Measurements from ENCODE around the gene CYP2A6.
"Not testable (repeated sequence)": the region's sequence is repeated elsewhere in the genome, so short reads cannot be mapped to it uniquely, and the experiment has no call there.

CYP2A6 gene

GRCh38 chr19:40842997-40843652 is 7.1 kb downstream of the CYP2A6 start:
- not testable (repeated sequence) for FAIRE-seq

- not testable (repeated sequence) for FAIRE-seq
Measured at GRCh38 chr19:40842012-40842411, 8.2 kb downstream of the CYP2A6 start.

- not testable (repeated sequence) for FAIRE-seq
Measured at GRCh38 chr19:40838477-40838876, 11.8 kb downstream of the CYP2A6 start.

DNA sequence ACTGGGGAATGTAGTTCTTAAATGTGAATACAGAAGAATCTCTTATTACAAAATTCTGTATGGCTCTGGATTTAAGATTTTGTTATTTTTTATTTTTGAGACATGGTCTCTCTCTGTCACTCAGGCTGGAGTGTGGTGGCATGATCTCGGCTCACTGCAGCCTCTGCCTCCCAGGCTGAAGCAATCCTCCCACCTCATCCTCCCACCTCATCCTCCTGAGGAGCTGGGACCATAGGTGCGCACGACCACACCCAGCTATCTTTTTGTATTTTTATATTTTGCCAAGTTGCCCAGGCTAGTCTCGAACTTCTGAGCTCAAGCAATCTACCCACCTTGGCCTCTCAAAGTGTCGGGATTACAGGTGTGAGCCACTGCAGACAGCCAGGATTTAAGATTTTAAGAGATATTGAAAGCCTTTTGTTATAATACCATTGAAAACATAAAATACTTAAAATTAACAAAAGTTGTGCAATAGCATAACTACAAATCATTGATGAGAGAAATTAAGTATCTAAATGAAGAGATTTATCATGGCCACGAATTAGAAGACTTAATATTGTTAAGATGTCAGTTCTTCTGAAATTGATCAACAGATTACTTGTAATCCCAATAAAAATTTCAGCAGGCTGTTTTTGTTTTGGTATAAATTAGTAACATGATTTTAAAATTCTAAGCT is 13.4 kb downstream of the CYP2A6 start:
- no peak for FAIRE-seq

DNA sequence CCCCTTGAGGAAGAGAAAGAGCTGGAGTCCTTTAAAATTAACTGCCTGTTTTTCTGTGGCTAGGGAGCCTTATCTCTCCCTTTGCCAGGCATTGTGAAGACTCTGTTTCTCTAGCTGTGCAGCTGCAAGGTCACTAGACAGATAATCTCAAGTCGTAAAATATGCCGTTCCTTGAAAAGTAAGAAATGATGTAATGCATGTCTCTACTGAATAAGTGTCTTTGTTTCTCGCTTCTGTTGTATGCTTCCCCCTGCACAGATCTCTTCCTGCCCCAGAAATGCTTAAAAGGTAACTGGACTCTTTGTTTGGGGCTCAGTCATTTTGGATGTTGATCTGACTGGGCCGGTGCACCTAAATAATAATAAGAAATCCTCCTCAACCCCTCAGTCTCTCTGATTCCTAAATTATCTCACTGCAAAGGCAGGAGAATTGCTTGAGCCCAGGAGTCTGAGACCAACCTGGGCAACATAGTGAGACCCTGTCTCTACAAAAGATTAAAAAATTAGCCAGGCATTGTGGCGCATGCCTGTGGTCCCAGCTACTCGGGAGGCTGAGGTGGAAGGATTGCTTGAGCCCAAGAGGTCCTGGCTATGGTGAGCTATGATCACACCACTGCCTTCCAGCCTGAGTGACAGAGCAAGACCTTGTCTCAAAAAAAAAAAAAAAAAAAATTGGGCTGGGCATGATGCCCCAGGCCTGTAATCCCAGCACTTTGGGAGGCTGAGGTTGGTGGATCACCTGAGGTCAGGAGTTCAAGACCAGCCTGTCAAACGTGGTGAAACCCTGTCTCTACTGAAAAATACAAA is 16.3 kb downstream of the CYP2A6 start:
- FAIRE-seq = not testable (repeated sequence)

- not testable (repeated sequence) for FAIRE-seq
Measured at GRCh38 chr19:40832431-40832790, 17.8 kb downstream of the CYP2A6 start.

DNA sequence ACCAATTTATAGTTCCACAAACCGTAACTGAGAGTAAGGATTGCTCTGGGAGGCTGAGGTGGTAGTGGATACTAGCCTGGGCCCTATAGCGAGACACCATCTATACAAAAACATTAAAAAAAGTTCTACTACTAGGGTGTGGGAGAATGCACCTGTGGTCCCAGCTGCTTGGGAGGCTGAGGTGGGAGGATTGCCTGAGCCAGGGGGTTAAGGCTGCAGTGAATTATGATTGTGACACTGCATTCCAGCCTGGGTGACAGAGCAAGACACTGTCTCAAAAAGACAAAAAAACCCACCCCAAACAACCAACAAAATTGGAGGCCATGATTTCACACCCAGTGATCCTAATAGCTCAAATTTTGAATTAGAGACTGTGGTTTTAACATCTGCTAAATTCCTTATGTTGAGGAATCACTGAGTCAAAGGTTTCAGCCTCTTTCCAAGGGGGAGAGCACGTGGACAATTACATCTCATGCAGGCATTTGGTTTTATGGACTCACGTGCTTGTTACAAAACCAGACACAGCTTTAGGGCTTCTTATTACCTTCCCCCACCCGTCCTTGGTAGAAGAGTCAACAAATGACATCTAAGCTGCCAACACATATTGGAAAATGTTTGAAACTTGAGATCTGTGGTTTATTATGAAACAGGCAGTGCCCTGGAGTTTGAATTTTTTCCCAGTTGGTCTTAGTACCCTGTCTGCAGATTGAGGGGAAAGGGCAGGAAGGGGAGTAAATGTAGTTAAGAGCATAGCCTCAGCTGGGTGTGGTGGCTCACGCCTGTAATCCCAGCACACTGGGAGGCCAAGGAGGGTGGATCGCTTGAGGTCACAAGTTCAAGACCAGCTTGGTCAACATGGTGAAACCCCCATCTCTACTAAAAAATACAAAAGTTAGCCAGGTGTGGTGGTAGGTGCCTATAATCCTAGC is 18.5 kb downstream of the CYP2A6 start:
- FAIRE-seq = no peak

DNA sequence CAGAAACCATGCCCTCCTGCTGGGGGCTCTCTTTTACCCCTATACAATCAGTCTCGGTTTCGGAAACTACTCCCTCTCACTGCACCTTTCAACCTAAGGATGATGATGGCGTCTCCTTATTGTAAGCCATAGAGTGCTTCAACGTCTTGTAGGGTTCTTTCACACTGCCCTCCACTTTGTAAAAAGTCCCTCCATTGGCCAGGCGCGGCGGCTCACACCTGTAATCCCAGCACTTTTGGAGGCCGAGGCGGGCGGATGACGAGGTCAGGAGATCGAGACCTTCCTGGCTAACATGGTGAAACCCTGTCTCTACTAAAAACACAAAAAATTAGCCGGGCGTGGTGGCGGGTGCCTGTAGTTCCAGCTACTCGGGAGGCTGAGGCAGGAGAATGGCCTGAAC is 19.5 kb downstream of the CYP2A6 start:
- FAIRE-seq = not testable (repeated sequence)

DNA sequence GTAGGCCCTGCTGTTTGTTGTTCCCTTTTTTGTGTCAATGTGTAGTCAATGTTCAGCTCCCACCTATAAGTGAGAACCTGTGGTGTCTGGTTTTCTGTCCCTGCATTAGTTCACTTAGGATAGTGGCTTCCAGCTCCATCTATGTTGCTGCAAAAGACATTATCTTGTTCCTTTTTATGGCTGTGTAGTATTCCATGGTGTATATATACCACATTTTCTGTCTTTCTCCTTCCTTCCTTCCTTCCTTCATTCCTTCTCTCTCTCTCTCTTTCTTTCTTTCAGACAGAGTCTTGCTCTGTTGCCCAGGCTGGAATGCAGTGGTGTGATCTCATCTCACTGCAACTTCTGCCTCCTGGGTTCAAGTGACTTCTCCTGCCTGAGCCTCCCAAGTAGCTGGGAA is 21.0 kb downstream of the CYP2A6 start:
- no peak for FAIRE-seq

DNA sequence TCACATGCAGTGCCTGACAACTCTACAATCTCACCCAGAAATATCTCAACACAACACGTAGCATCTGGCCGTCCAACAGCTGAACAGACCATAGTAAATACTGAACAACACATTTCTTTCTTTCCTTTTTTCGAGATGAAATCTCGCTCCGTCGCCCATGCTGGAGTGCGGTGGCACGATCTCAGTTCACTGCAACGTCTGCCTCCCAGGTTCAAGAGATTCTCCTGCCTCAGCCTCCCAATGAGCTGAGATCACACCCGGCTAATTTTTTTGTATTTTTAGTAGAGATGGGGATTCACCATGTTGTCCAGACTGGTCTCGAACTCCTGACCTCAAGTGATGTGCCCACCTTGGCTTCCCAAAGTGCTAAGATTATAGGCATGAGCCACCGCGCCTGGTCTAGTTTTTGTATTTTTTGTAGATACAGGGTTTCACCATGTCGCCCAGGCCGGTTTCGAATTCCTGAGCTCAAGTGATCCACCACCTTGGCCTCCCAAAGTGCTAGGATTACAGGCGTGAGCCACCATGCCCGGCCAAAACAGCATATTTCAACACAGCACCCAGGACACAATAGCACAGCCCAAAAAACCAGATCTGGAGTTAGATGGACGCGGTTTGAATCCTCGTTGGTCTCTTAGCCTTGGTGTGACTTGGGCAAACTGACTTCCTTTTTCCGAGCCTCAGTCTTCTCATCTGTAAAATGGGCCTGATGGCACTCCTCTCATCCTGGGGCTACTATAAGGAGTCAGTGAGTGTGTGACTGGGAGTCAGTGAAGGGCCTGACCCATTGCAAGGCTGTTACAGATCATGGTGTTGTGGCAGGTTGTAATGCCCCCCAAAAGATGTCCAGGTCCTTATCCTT is 22.6 kb downstream of the CYP2A6 start:
- FAIRE-seq = no peak

DNA sequence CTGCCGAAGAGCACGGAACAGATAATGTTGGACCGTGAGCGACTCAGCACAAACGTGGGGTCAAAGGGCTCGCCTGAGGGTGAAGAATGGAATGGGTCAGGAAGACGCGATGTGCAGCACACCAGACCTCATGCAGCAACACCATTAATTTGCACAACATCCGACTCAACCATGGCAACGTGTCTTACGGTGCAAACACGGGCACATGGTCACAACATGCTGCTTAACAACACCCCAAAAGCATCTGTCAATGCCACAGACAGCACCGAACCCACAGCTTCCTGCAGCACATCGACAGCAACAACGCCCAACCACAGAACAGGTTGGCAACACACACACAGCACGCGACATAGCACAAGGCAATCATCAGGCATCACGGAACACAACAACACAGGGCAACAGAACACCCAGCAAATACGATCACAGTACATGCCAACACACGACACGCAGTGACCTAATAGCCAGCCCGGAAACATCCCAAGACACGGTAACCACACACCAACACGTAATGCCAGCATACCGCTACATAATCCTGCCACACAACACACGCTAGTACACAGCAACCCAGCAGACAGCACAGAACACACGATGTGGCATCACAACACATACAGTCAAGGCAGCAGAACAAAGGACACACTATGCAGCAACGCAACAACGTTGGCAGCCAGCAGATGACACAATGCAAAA is 23.4 kb downstream of the CYP2A6 start:
- FAIRE-seq = not testable (repeated sequence)

GRCh38 chr19:40826312-40826698 is 23.9 kb downstream of the CYP2A6 start:
- FAIRE-seq = not testable (repeated sequence)

GRCh38 chr19:40825460-40826095 is 24.7 kb downstream of the CYP2A6 start:
- FAIRE-seq = not testable (repeated sequence)

DNA sequence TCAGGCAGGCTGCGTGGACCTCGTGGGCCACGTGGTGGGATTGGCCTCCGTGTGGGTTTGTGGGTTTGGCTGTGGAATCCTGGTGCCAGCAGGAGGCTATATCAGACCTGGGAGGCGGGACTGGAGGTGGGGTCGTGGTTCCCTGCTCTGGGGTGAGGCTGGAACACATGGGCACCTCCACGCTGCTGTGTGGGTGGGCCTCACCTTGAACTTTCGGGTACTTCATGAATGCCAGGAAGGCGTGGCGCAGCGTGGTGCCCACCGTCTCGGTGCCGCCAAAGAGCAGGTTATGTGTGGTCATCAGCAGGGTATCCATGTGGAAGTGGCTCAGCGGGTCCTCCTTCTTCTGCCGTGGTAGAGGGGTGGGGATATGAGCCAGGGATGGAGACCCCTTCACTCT is 25.3 kb downstream of the CYP2A6 start:
- not testable (repeated sequence) for FAIRE-seq

- not testable (repeated sequence) for FAIRE-seq
Measured at GRCh38 chr19:40822704-40823553, 27.3 kb downstream of the CYP2A6 start.

- no peak for FAIRE-seq
Measured at GRCh38 chr19:40822161-40822560, 28.1 kb downstream of the CYP2A6 start.

- FAIRE-seq = peak; percentile 89
Measured at GRCh38 chr19:40819479-40820234, 30.6 kb downstream of the CYP2A6 start.
